Measurements from ENCODE around the gene FAH.
"Not testable (repeated sequence)": the region's sequence is repeated elsewhere in the genome, so short reads cannot be mapped to it uniquely, and the experiment has no call there.

FAH gene

GRCh38 chr15:80151148-80151547, 1.7 kb upstream of the FAH start:
- FAIRE-seq (no peak), DNase-seq (ENCODE audit: insufficient read length, low spot score) (no peak)

GRCh38 chr15:80151576-80151975, 1.2 kb upstream of the FAH start:
- no peak for FAIRE-seq
- no peak for DNase-seq (ENCODE audit: insufficient read length, low spot score)

- FAIRE-seq (no peak), DNase-seq (ENCODE audit: insufficient read length, low spot score) (peak; percentile 88)
Observed at GRCh38 chr15:80152180-80152895, 461 bp upstream of the FAH start.

GRCh38 chr15:80153900-80154299, 1.1 kb downstream of the FAH start:
- DNase-seq (ENCODE audit: insufficient read length, low spot score) (no peak), FAIRE-seq (no peak)

- FAIRE-seq: no peak
- DNase-seq (ENCODE audit: insufficient read length, low spot score): no peak
Observed at GRCh38 chr15:80154336-80154735, 1.5 kb downstream of the FAH start.

GRCh38 chr15:80155001-80155377, 2.2 kb downstream of the FAH start:
- DNase-seq (ENCODE audit: insufficient read length, low spot score) (no peak), FAIRE-seq (no peak)

- not testable (repeated sequence) for DNase-seq (ENCODE audit: insufficient read length, low spot score)
Observed at GRCh38 chr15:80155378-80156175, 2.8 kb downstream of the FAH start.

GRCh38 chr15:80156176-80156720, 3.4 kb downstream of the FAH start:
- FAIRE-seq (no peak), DNase-seq (ENCODE audit: insufficient read length, low spot score) (no peak)

More at GRCh38 chr15:80155378-80156175, 2.8 kb downstream of the FAH start:
- FAIRE-seq: not testable (repeated sequence)

- FAIRE-seq (no peak), DNase-seq (ENCODE audit: insufficient read length, low spot score) (no peak)
Observed at GRCh38 chr15:80157215-80157614, 4.4 kb downstream of the FAH start.

- FAIRE-seq (no peak), DNase-seq (ENCODE audit: insufficient read length, low spot score) (no peak)
Observed at GRCh38 chr15:80159301-80159700, 6.5 kb downstream of the FAH start.

- FAIRE-seq: peak; percentile 72
Observed at GRCh38 chr15:80159811-80160569, 7.2 kb downstream of the FAH start.

GRCh38 chr15:80160570-80161156, 7.9 kb downstream of the FAH start:
- FAIRE-seq (peak; percentile 87), DNase-seq (ENCODE audit: insufficient read length, low spot score) (peak; percentile 40)

More at GRCh38 chr15:80159811-80160569, 7.2 kb downstream of the FAH start:
- no peak for DNase-seq (ENCODE audit: insufficient read length, low spot score)

GRCh38 chr15:80161468-80162016, 8.7 kb downstream of the FAH start:
- FAIRE-seq (no peak), DNase-seq (ENCODE audit: insufficient read length, low spot score) (no peak)

GRCh38 chr15:80162059-80162554, 9.3 kb downstream of the FAH start:
- FAIRE-seq (no peak), DNase-seq (ENCODE audit: insufficient read length, low spot score) (no peak)

GRCh38 chr15:80163217-80163616, 10.4 kb downstream of the FAH start:
- FAIRE-seq: no peak
- no peak for DNase-seq (ENCODE audit: insufficient read length, low spot score)

GRCh38 chr15:80163897-80164296, 11.1 kb downstream of the FAH start:
- no peak for FAIRE-seq
- DNase-seq (ENCODE audit: insufficient read length, low spot score): no peak

- no peak for FAIRE-seq
- no peak for DNase-seq (ENCODE audit: insufficient read length, low spot score)
Observed at GRCh38 chr15:80167936-80168335, 15.1 kb downstream of the FAH start.

- no peak for DNase-seq (ENCODE audit: insufficient read length, low spot score)
- no peak for FAIRE-seq
Observed at GRCh38 chr15:80168421-80168820, 15.6 kb downstream of the FAH start.

- no peak for DNase-seq (ENCODE audit: insufficient read length, low spot score)
- FAIRE-seq: no peak
Observed at GRCh38 chr15:80169768-80170357, 17.1 kb downstream of the FAH start.

GRCh38 chr15:80170596-80170995, 17.8 kb downstream of the FAH start:
- FAIRE-seq: no peak

More at GRCh38 chr15:80170596-80170995, 17.8 kb downstream of the FAH start:
- DNase-seq (ENCODE audit: insufficient read length, low spot score): no peak

Measured in GM19239 (cell line).